Endothelial cell of umbilical vein (primary cell): ENCODE results near the gene TNNI3K.

ENCODE experiments used
- EZH2 ChIP-seq: IDR thresholded peaks from 2 replicates; pipeline ENCODE4 v1.6.1; 2012; ENCODE audit warnings: borderline replicate concordance, low read depth, mild to moderate bottlenecking, moderate library complexity, low read length, inconsistent platforms; ENCODE audit not compliant: severe bottlenecking
- FOS ChIP-seq: IDR thresholded peaks from 2 replicates; pipeline ENCODE4 v1.6.1; 2011; ENCODE audit warnings: mild to moderate bottlenecking, low read length, moderate library complexity, borderline replicate concordance; ENCODE audit not compliant: insufficient read depth
- GATA2 ChIP-seq: IDR thresholded peaks from 2 replicates; pipeline ENCODE4 v1.7.0; 2011; ENCODE audit warnings: low read depth, mild to moderate bottlenecking, moderate library complexity, mixed read lengths, low read length; ENCODE audit not compliant: insufficient read length, insufficient read depth
- JUN ChIP-seq: IDR thresholded peaks from 2 replicates; pipeline ENCODE4 v1.6.1; 2011; ENCODE audit warnings: borderline replicate concordance, low read depth; ENCODE audit not compliant: insufficient read length, insufficient read depth
- MYC ChIP-seq: IDR thresholded peaks from one replicate; pipeline ENCODE4 v1.6.1; 2011; ENCODE audit warnings: mild to moderate bottlenecking, low read depth, low read length
- POLR2A ChIP-seq: IDR thresholded peaks from 2 replicates; pipeline ENCODE4 v1.6.1; 2012; ENCODE audit warnings: low read depth, mild to moderate bottlenecking, control low read depth, low read length
- POLR2AphosphoS5 ChIP-seq: IDR thresholded peaks from 2 replicates; pipeline ENCODE4 v1.6.1; 2012; ENCODE audit warnings: low read depth, mild to moderate bottlenecking, control low read depth, low read length, moderate library complexity; ENCODE audit not compliant: insufficient read depth
- TF ChIP-seq, protein P1 (sequence below): IDR thresholded peaks from 2 replicates; pipeline ENCODE4 v1.6.1; 2011; ENCODE audit not compliant: insufficient read depth, insufficient read length
- TF ChIP-seq, protein P2 (sequence below), 2 donors: IDR thresholded peaks; 1 replicate in 1 of 2; 2 replicates in 1 of 2; pipeline ENCODE4 v1.5.1; 2011; ENCODE audit warnings: low read length in 2 of 2, mild to moderate bottlenecking in 2 of 2, moderate library complexity in 2 of 2, control low read depth in 1 of 2, inconsistent platforms in 1 of 2, low read depth in 1 of 2; ENCODE audit not compliant: insufficient read depth in 1 of 2; ENCODE audit errors: extremely low read depth in 1 of 2

DNA sequence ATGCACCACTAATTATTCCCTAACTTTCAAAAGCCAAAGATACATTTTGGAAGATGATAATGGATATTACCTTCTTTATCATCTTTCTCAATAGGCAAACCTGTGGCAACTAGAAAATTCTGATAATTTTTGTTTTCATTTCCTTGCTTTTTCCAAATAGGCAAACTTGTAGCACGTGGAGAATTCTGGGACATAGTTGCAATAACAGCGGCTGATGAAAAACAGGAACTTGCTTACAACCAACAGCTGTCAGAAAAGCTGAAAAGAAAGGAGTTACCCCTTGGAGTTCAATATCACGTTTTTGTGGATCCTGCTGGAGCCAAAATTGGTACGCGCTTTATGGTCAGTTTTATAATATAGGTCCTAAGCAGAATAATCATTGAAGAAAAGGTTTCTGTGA, 35.7 kb upstream of the TNNI3K start:
- TF ChIP-seq, protein P1, sequence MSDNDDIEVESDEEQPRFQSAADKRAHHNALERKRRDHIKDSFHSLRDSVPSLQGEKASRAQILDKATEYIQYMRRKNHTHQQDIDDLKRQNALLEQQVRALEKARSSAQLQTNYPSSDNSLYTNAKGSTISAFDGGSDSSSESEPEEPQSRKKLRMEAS = no peak
- no peak for TF ChIP-seq POLR2A
- TF ChIP-seq EZH2 = no peak
- TF ChIP-seq, protein P2, sequence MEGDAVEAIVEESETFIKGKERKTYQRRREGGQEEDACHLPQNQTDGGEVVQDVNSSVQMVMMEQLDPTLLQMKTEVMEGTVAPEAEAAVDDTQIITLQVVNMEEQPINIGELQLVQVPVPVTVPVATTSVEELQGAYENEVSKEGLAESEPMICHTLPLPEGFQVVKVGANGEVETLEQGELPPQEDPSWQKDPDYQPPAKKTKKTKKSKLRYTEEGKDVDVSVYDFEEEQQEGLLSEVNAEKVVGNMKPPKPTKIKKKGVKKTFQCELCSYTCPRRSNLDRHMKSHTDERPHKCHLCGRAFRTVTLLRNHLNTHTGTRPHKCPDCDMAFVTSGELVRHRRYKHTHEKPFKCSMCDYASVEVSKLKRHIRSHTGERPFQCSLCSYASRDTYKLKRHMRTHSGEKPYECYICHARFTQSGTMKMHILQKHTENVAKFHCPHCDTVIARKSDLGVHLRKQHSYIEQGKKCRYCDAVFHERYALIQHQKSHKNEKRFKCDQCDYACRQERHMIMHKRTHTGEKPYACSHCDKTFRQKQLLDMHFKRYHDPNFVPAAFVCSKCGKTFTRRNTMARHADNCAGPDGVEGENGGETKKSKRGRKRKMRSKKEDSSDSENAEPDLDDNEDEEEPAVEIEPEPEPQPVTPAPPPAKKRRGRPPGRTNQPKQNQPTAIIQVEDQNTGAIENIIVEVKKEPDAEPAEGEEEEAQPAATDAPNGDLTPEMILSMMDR (IDR thresholded peaks at IDR 0.05; ENCODE audit: extremely low read depth in 1 of 2, insufficient read depth in 1 of 2, low read depth in 1 of 2, low read length in 2 of 2) = no peak
- TF ChIP-seq POLR2AphosphoS5 = no peak
- no peak for TF ChIP-seq JUN
- TF ChIP-seq FOS = no peak
- TF ChIP-seq MYC = no peak
- TF ChIP-seq GATA2 = no peak
